ENCODE results near the gene HEYL.

The HEYL gene

GRCh38 chr1:39639305-39640130 lies at the start of gene HEYL:
Gene HEYL (minus strand): TSS chr1:39639643. CDS start chr1:39639625, 18 bp downstream.
- DNase-seq: peak; percentile 61

DNA sequence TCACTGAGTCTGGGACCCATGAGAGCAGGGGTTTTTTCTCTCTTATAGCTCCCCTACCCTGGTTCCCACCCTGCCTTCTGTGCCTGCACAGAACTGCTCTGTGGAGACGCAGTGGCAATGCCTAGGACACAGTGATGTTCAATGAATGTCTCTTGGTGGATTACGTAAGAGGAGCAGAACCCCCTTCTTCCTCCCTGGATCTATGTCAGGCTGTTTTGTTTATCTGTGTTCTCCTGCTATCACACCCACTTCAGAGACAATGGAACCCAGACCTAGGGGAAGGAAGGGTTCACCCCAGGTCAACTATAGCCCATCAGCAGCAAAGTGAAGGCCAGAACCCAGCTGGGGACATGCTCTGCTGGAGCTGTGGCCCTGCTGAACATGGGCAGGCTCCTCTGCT lies 49.8 kb upstream of the HEYL start:
- no peak for DNase-seq

- no peak for DNase-seq
Observed at GRCh38 chr1:39688706-39689105, 49.3 kb upstream of the HEYL start.

DNA sequence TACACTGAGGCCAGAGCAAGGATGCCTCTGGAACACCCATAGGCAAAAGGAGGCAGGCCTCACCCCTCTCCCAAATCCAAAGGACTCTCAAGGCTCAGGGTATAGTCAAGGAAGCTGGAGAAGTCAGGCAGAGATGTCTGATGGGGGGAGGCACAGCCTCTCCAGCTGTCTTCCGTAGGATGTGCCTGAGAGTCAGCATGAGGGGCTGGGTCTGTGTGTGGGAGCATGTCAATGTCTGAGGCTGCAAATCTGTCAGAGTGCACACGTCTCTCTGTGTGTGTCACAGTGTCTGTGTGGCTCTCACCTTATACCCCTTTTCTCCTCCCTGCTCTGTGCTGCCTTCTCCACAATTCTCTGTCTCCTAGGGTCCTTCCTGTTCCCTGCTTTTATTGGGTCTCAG lies 47.8 kb upstream of the HEYL start:
- no peak for DNase-seq

- DNase-seq: no peak
Observed at GRCh38 chr1:39685071-39685470, 45.6 kb upstream of the HEYL start.

DNA sequence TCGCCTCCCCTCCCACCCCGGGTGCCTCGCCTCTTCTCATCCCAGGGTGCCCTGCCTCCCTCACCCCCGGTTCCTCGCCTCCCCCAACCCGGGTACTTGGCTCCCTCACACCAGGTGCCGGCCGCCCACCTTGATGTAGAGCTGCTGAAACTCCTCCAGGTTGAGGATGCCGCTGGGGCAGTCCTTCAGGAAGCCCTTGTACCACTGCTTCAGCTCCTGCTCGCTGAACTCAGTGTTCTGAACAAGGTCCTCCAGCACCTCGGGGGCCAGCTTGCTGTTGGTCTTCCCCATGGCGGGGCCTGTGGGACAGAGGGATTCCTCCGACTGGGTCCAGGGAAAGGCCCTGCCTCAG lies 44.8 kb upstream of the HEYL start:
- DNase-seq: no peak

GRCh38 chr1:39683591-39684312 lies 44.3 kb upstream of the HEYL start:
- DNase-seq: no peak

- DNase-seq: no peak
Observed at GRCh38 chr1:39681999-39682398, 42.6 kb upstream of the HEYL start.

DNA sequence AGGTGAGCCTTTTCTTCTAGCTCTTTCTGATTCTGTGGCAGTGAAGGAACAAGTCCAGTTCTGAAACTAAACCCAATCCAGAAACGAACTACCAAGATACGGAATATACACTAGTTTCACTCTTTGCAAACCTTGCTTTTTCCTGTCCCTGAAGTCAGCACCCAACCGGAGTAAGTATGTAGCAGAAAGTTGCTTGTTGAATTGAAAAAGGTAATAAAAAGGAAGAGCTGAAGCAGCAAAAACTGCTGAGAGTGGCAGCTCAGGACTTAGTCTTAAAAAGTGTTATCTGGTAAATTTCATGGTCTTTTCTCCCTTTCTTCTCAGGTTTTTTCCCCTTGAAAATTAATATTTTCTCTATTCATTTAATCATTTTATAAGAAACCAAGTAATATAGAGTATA lies 41.9 kb upstream of the HEYL start:
- no peak for DNase-seq

- no peak for DNase-seq
Observed at GRCh38 chr1:39680751-39681150, 41.3 kb upstream of the HEYL start.

- peak; percentile 26 for DNase-seq
Observed at GRCh38 chr1:39679821-39680220, 40.4 kb upstream of the HEYL start.

- DNase-seq: no peak
Observed at GRCh38 chr1:39678889-39679288, 39.4 kb upstream of the HEYL start.

- DNase-seq: no peak
Observed at GRCh38 chr1:39677645-39678044, 38.2 kb upstream of the HEYL start.

- DNase-seq: peak; percentile 68
Observed at GRCh38 chr1:39676948-39677548, 37.6 kb upstream of the HEYL start.

DNA sequence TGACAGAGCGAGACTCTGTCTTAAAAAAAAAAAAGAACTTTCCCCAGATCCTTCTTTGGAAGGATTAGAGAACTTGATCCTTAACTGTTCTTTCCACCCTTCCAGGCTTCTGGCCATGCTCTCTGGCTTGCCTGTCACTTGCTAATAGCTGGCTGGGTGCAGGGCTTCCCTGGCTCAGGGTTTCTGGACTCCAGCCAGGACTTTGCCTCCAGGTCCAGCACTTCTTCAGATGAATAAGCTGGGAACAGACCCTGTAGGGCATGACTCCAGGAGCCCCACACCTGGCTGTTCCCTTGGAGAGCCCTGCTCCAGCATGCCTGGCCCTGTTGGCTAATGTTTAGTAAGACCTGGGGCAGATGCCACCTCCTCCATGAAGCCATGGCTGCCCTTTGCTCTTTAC lies 35.8 kb upstream of the HEYL start:
- DNase-seq: no peak

DNA sequence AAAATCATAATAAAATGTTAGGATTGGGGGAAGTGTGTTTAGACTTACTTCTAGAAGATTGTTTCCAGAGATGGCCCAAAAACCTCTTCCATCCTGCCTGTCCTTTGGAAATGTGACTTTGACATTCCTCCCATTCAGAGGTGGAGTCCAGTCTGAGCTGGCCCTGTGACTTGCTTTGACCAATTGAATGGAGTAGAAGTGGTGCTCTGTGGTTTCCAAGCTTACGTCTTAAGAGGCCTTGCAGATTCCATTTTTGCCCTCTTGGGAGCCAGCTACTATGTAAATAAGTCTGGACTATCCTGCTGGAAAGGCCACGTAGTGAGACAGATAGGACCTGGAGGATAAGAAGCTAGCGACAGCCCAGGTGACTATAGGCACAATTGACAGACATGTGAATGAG lies 33.8 kb upstream of the HEYL start:
- no peak for DNase-seq

- DNase-seq: no peak
Observed at GRCh38 chr1:39672551-39672947, 33.1 kb upstream of the HEYL start.

DNA sequence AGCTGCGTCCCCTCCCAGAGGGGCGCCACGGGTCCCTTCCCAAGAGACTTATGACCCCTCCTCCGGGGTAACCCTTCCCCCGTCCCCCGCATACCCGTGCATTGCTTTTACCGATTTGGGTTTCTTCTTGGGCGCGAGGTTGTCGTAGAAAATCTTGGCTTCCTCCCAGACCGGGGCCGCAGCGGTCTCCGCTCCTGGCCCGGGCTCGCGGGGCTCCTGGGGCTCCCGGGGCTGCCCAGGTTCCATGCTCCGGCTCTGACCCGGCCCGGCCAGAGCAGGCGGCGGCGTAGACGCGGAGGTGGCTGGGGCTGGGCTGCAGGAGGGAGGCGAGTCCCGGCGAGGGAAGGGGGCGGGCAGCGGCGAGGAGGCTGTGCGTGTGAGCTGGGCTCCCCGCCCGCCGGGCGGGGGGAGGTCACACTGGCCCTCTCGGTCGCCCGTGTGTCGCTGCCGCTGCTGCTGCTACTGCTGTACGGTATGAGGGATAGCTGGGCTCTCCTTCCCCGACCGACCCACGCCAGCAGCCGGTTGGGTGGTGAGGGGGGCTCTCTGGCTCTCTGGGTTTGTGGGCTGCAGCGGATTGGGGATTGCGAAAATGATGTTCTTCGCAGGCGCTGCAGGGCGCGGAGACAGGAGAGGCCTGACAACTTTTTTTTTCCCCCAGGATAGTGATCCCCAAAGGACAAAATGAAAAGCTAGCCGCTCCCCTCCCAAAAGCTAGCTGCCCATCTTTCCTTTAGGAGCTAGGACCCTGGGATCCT lies 32.5 kb upstream of the HEYL start, which contains the start of gene NT5C1A:
Gene NT5C1A, minus strand, starts transcription at position 315 of the 758 bp plus-strand sequence. Its CDS starts 69 bp downstream, at position 246.
- no peak for DNase-seq

DNA sequence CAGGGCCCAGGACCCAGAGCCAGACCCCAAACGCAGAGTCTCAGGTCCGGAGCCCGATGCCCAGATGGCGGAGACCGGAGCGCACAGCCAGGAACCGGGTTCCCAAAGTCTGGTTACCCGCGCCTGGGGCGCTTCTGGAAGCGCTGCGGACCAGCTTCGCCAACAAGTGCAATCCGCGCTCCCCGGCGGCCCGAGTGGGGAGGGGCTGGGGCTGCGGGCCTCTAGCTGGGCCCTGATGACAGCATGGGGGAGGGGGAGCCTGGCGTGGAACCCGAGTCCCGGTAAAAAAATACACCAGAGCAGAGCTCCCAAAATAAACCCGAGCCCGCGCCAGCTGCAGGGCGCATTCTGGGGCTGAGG lies 32.0 kb upstream of the HEYL start:
- no peak for DNase-seq

DNA sequence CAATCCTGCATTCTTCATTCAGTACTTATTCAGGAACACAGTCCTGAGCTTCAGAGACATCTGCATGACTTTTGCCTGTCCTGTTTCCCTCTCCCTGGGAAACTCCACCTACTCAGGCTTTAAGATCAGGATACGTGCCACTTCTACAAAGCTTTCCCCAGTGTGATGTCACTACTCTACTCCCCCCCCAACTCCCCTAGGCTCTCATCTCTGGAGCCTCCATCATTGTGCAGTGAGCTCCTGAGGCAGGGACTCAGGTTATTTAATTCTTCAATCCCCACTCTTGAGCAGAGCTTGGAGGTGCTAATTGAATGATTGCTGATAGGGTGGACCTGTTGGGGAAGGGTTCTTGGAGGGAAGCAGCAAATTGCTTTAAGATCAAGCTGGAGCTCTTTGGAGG lies 31.2 kb upstream of the HEYL start:
- no peak for DNase-seq

DNA sequence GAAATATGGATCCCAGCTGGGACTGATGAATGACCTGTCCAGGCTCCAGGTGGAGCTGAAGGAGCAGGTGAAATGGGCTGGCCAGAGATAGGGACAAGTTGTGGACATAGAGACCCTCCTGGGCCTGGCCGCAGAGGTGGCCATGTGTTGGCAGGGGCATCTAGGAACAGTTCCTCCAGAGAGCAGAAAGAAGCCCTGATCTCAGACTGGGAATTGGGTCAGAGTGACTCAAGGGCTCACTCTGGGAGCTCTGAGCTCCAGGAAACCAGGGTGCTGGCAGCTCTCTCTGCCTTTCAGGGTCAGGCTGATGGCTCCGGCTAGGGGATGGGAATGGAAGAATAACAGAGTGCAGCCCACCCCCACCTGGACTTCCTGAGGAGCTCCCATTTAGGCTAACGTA lies 29.5 kb upstream of the HEYL start:
- no peak for DNase-seq

- no peak for DNase-seq
Observed at GRCh38 chr1:39668111-39668510, 28.7 kb upstream of the HEYL start.

DNA sequence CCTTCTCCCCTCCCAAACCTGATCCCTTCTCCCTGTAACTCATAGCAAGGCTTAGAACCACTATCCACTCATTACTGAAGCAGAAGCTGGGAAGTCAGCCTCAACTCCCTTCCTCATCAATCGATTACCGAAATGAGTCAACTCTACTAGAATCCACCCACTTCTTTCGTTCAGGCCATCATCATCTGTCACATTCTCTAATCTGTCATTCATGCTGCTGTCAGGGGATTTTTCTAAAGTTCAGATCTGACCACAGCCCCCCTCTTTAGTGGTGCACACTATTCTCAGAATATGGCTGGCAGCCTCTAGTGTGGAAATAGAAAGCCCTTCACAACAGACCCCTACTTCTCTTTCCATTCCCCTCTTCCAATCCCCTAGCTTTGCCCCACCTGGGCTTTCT lies 27.3 kb upstream of the HEYL start:
- no peak for DNase-seq

Data from EL (cell line).